Astrocyte of the spinal cord (primary cell): Measurements from ENCODE around the gene PRH1.

Source experiments
- DNase-seq: peaks from one replicate; pipeline ENCODE4 v3.0.0; 2011; ENCODE audit warnings: low read depth, low spot score
- H3K4me3 ChIP-seq: 2 replicates; pipeline ENCODE4 v1.5.1; 2011; ENCODE audit warnings: low read depth, mild to moderate bottlenecking, low read length, moderate library complexity
- CTCF ChIP-seq: IDR thresholded peaks from 2 replicates; pipeline ENCODE4 v1.5.1; 2012; ENCODE audit warnings: low read depth, mild to moderate bottlenecking, low read length, inconsistent platforms
- in situ Hi-C: cut with HindIII; loops from 2 replicates; pipeline ENCODE4 v1.10.0; 2017; ENCODE audit warnings: low sequenced_read_pairs

PRH1 gene

GRCh38 chr12:10904686-10905085 lies 20.6 kb upstream of the PRH1 start:
- in situ Hi-C loops: no loop called here
- TF ChIP-seq CTCF: no peak
- H3K4me3 ChIP-seq: no peak overlapping the region
- DNase-seq: no peak

- no peak overlapping the region for H3K4me3 ChIP-seq
- DNase-seq: no peak
- TF ChIP-seq CTCF: no peak
- in situ Hi-C loops: no loop called here
Measured at GRCh38 chr12:10901427-10901826, 17.4 kb upstream of the PRH1 start.

- in situ Hi-C loops: no loop called here
- H3K4me3 ChIP-seq: no peak overlapping the region
- no peak for DNase-seq
- no peak for TF ChIP-seq CTCF
Measured at GRCh38 chr12:10900972-10901371, 16.9 kb upstream of the PRH1 start.

- in situ Hi-C loops: no loop called here
- no peak for TF ChIP-seq CTCF
- DNase-seq: no peak
Measured at GRCh38 chr12:10900530-10900929, 16.5 kb upstream of the PRH1 start.

GRCh38 chr12:10896854-10897253 lies 12.8 kb upstream of the PRH1 start:
- H3K4me3 ChIP-seq: no peak overlapping the region
- in situ Hi-C loops: no loop called here
- no peak for DNase-seq
- TF ChIP-seq CTCF: no peak

More at GRCh38 chr12:10900530-10900929, 16.5 kb upstream of the PRH1 start:
- H3K4me3 ChIP-seq: no peak overlapping the region

- DNase-seq: no peak
- in situ Hi-C loops: no loop called here
- no peak overlapping the region for H3K4me3 ChIP-seq
- no peak for TF ChIP-seq CTCF
Measured at GRCh38 chr12:10891937-10892336, 7.9 kb upstream of the PRH1 start.

- in situ Hi-C loops: no loop called here
- no peak for DNase-seq
- H3K4me3 ChIP-seq: no peak overlapping the region
- no peak for TF ChIP-seq CTCF
Measured at GRCh38 chr12:10889226-10889625, 5.2 kb upstream of the PRH1 start.
